GM23248 (cell line): ENCODE results near the gene STPG1.

Experiments used
- EZH2 ChIP-seq: fragments of 200-600 bp; sonication (generic); IDR thresholded peaks from 2 replicates; pipeline ENCODE4 v1.6.1; 2018; ENCODE audit warnings: antibody characterized with exemption, mild to moderate bottlenecking; ENCODE audit not compliant: insufficient read depth, poor library complexity, severe bottlenecking
- EZH2phosphoT487 ChIP-seq: fragments of 200-600 bp; sonication (generic); IDR thresholded peaks from 2 replicates; pipeline ENCODE4 v1.6.1; 2018; ENCODE audit warnings: antibody characterized with exemption, moderate library complexity, mild to moderate bottlenecking, low read depth; ENCODE audit not compliant: insufficient read depth

GRCh38 chr1:24415334-24415909, 1.8 kb upstream of the STPG1 start, which contains the start of gene NIPAL3:
- TF ChIP-seq EZH2 (no peak), EZH2phosphoT487 (no peak)
